ENCODE measurements around the gene GPR180.
A peak's percentile ranks its signal among the peaks of the same experiment; 100 is the strongest.

Gene GPR180

GRCh38 chr13:94598281-94598680, 3.4 kb upstream of the GPR180 start:
- H3K9me3 ChIP-seq (ENCODE audit: insufficient read depth, low read length, severe bottlenecking), result no peaks in the 10 kb centered on the region
- peaks cover 1% of the 10 kb centered on the region; the same call in 1 of the 2 replicates for H3K36me3 ChIP-seq (ENCODE audit: insufficient read depth, low read length)
- H3K27me3 ChIP-seq (ENCODE audit: insufficient read depth, low read length, poor library complexity), result no peaks in the 10 kb centered on the region
- TF ChIP-seq EZH2 (IDR thresholded peaks at IDR 0.05; ENCODE audit: borderline replicate concordance, low read depth, low read length, severe bottlenecking) (no peak), CTCF (IDR thresholded peaks at IDR 0.05; ENCODE audit: borderline replicate concordance, extremely low read depth, low read length, poor library complexity, severe bottlenecking) (no peak)
- no peak overlapping the region for H3K4me2 ChIP-seq (ENCODE audit: insufficient read depth, low read length)
- no peak overlapping the region for H3K9ac ChIP-seq (ENCODE audit: low read depth, low read length)
- H4K20me1 ChIP-seq (ENCODE audit: insufficient read depth, low read length), result no peaks in the 10 kb centered on the region; the same call in 1 of the 2 replicates
- H2AFZ ChIP-seq (ENCODE audit: low read depth, low read length), result no peak overlapping the region
- DNase-seq (no peak), ATAC-seq (ENCODE audit: insufficient read depth, low read depth) (no peak)
- H3K4me1 ChIP-seq (ENCODE audit: insufficient read depth, low read length), result peaks cover 45% of the 10 kb centered on the region
- no peak overlapping the region for H3K27ac ChIP-seq (ENCODE audit: low read length)
- H3K79me2 ChIP-seq (ENCODE audit: insufficient read depth, low read length), result peaks cover 42% of the 10 kb centered on the region
- no peak overlapping the region for H3K4me3 ChIP-seq (ENCODE audit: low read depth in 1 of 2, low read length in 2 of 2)

GRCh38 chr13:94599877-94600276, 1.8 kb upstream of the GPR180 start:
- H3K27me3 ChIP-seq (ENCODE audit: insufficient read depth, low read length, poor library complexity), result no peaks in the 10 kb centered on the region
- peaks cover 42% of the 10 kb centered on the region for H3K4me1 ChIP-seq (ENCODE audit: insufficient read depth, low read length)
- no peak for DNase-seq
- no peaks in the 10 kb centered on the region; the same call in 1 of the 2 replicates for H3K36me3 ChIP-seq (ENCODE audit: insufficient read depth, low read length)
- H3K4me2 ChIP-seq (ENCODE audit: insufficient read depth, low read length), result no peak overlapping the region
- H2AFZ ChIP-seq (ENCODE audit: low read depth, low read length), result no peak overlapping the region
- H3K9ac ChIP-seq (ENCODE audit: low read depth, low read length), result no peak overlapping the region
- no peak overlapping the region for H3K27ac ChIP-seq (ENCODE audit: low read length)
- TF ChIP-seq EZH2 (IDR thresholded peaks at IDR 0.05; ENCODE audit: borderline replicate concordance, low read depth, low read length, severe bottlenecking) (no peak), CTCF (IDR thresholded peaks at IDR 0.05; ENCODE audit: borderline replicate concordance, extremely low read depth, low read length, poor library complexity, severe bottlenecking) (no peak)
- no peaks in the 10 kb centered on the region; the same call in 1 of the 2 replicates for H4K20me1 ChIP-seq (ENCODE audit: insufficient read depth, low read length)
- peaks cover 40% of the 10 kb centered on the region for H3K79me2 ChIP-seq (ENCODE audit: insufficient read depth, low read length)
- ATAC-seq (ENCODE audit: insufficient read depth, low read depth), result no peak
- H3K9me3 ChIP-seq (ENCODE audit: insufficient read depth, low read length, severe bottlenecking), result no peaks in the 10 kb centered on the region
- H3K4me3 ChIP-seq (ENCODE audit: low read depth in 1 of 2, low read length in 2 of 2), result no peak overlapping the region

GRCh38 chr13:94602467-94602866, 810 bp downstream of the GPR180 start:
- no peak for ATAC-seq (ENCODE audit: insufficient read depth, low read depth)
- TF ChIP-seq CTCF (IDR thresholded peaks at IDR 0.05; ENCODE audit: borderline replicate concordance, extremely low read depth, low read length, poor library complexity, severe bottlenecking) (no peak), EZH2 (IDR thresholded peaks at IDR 0.05; ENCODE audit: borderline replicate concordance, low read depth, low read length, severe bottlenecking) (no peak)
- DNase-seq, result no peak
- peak overlapping the region; percentile 76 for H2AFZ ChIP-seq (ENCODE audit: low read depth, low read length)
- no peaks in the 10 kb centered on the region for H4K20me1 ChIP-seq (ENCODE audit: insufficient read depth, low read length)
- H3K9ac ChIP-seq (ENCODE audit: low read depth, low read length), result peak overlapping the region; percentile 89
- peak overlapping the region; percentile 32 to 70 for H3K4me3 ChIP-seq (ENCODE audit: low read depth in 1 of 2, low read length in 2 of 2)
- H3K79me2 ChIP-seq (ENCODE audit: insufficient read depth, low read length), result peaks cover 53% of the 10 kb centered on the region
- H3K9me3 ChIP-seq (ENCODE audit: insufficient read depth, low read length, severe bottlenecking), result no peaks in the 10 kb centered on the region
- peak overlapping the region; percentile 79 for H3K27ac ChIP-seq (ENCODE audit: low read length)
- H3K36me3 ChIP-seq (ENCODE audit: insufficient read depth, low read length), result peaks cover 25% of the 10 kb centered on the region
- no peaks in the 10 kb centered on the region for H3K27me3 ChIP-seq (ENCODE audit: insufficient read depth, low read length, poor library complexity)
- peaks cover 51% of the 10 kb centered on the region for H3K4me1 ChIP-seq (ENCODE audit: insufficient read depth, low read length)
- peak overlapping the region; percentile 66 for H3K4me2 ChIP-seq (ENCODE audit: insufficient read depth, low read length)

- TF ChIP-seq CTCF (IDR thresholded peaks at IDR 0.05; ENCODE audit: borderline replicate concordance, extremely low read depth, low read length, poor library complexity, severe bottlenecking) (no peak), EZH2 (IDR thresholded peaks at IDR 0.05; ENCODE audit: borderline replicate concordance, low read depth, low read length, severe bottlenecking) (no peak)
- no peaks in the 10 kb centered on the region for H3K9me3 ChIP-seq (ENCODE audit: insufficient read depth, low read length, severe bottlenecking)
- no peak for ATAC-seq (ENCODE audit: insufficient read depth, low read depth)
- no peaks in the 10 kb centered on the region for H4K20me1 ChIP-seq (ENCODE audit: insufficient read depth, low read length)
- H3K4me2 ChIP-seq (ENCODE audit: insufficient read depth, low read length), result no peak overlapping the region
- DNase-seq, result no peak
- no peak overlapping the region for H2AFZ ChIP-seq (ENCODE audit: low read depth, low read length)
- H3K4me1 ChIP-seq (ENCODE audit: insufficient read depth, low read length), result peaks cover 42% of the 10 kb centered on the region
- peaks cover 65% of the 10 kb centered on the region for H3K36me3 ChIP-seq (ENCODE audit: insufficient read depth, low read length)
- H3K27ac ChIP-seq (ENCODE audit: low read length), result no peak overlapping the region
- peaks cover 60% of the 10 kb centered on the region for H3K79me2 ChIP-seq (ENCODE audit: insufficient read depth, low read length)
- H3K27me3 ChIP-seq (ENCODE audit: insufficient read depth, low read length, poor library complexity), result no peaks in the 10 kb centered on the region
- H3K9ac ChIP-seq (ENCODE audit: low read depth, low read length), result no peak overlapping the region
- no peak overlapping the region for H3K4me3 ChIP-seq (ENCODE audit: low read depth in 1 of 2, low read length in 2 of 2)
Measured at GRCh38 chr13:94607056-94607455, 5.4 kb downstream of the GPR180 start.
